Smooth muscle cell (in vitro differentiated cells): Measurements from ENCODE around the gene MFAP4. TPM values are rescaled to one million over a fixed set of nuclear protein-coding genes. Genes with fewer than 3 reads are reported as not detected.

Source experiments
- DNase-seq: peaks from one replicate; lab custom pipeline; 2025; ENCODE audit not compliant: unreplicated experiment; lab: John Stamatoyannopoulos, UW
- H2AFZ ChIP-seq: fragments of 200-600 bp; sonication (generic); 2 replicates; pipeline ENCODE4 v1.6.0; 2016; ENCODE audit warnings: antibody characterized with exemption, low read depth, mild to moderate bottlenecking
- H3F3A ChIP-seq: fragments of 200-600 bp; sonication (generic); 2 replicates; pipeline ENCODE4 v1.6.0; 2017; ENCODE audit warnings: antibody characterized with exemption, low read depth
- H3K27ac ChIP-seq: fragments of 200-600 bp; sonication (generic); 2 replicates; pipeline ENCODE4 v1.5.1; 2016; ENCODE audit warnings: low read depth, mild to moderate bottlenecking
- H3K27me3 ChIP-seq: fragments of 200-600 bp; sonication (generic); 2 replicates; pipeline ENCODE4 v1.6.1; 2016; ENCODE audit warnings: low read depth, mild to moderate bottlenecking
- H3K36me3 ChIP-seq: fragments of 200-600 bp; sonication (generic); 2 replicates; pipeline ENCODE4 v1.5.1; 2016; ENCODE audit warnings: low read depth
- H3K4me1 ChIP-seq: fragments of 200-600 bp; sonication (generic); 2 replicates; pipeline ENCODE4 v1.5.1; 2016; ENCODE audit warnings: low read depth
- H3K4me2 ChIP-seq: fragments of 200-600 bp; sonication (generic); 2 replicates; pipeline ENCODE4 v1.6.0; 2016; ENCODE audit warnings: mild to moderate bottlenecking
- H3K4me3 ChIP-seq: fragments of 200-600 bp; sonication (generic); 2 replicates; pipeline ENCODE4 v1.5.1; 2016; ENCODE audit warnings: mild to moderate bottlenecking
- H3K79me2 ChIP-seq: fragments of 200-600 bp; sonication (generic); 2 replicates; pipeline ENCODE4 v1.6.0; 2016; ENCODE audit warnings: low read depth, mild to moderate bottlenecking
- H3K9ac ChIP-seq: fragments of 200-600 bp; sonication (generic); 2 replicates; pipeline ENCODE4 v1.6.0; 2016; ENCODE audit warnings: low read depth
- H3K9me3 ChIP-seq: fragments of 200-600 bp; sonication (generic); replicated peaks from 2 replicates; pipeline ENCODE4 v1.5.1; 2016; ENCODE audit warnings: low read depth
- H4K20me1 ChIP-seq: fragments of 200-600 bp; sonication (generic); 2 replicates; pipeline ENCODE4 v1.6.0; 2016; ENCODE audit warnings: low read depth
- CTCF ChIP-seq: fragments of 200-600 bp; sonication (generic); IDR thresholded peaks from 2 replicates; pipeline ENCODE4 v1.5.1; 2017; ENCODE audit warnings: borderline replicate concordance, mild to moderate bottlenecking, antibody characterized with exemption; ENCODE audit not compliant: insufficient read depth, poor library complexity, severe bottlenecking
- WGBS: methylation state at CpG from one replicate; pipeline ENCODE4 v1.1.7; 2016; ENCODE audit warnings: low lambda C conversion rate; 5-methylcytosine and 5-hydroxymethylcytosine counted together
- polyA plus RNA-seq: library from polyadenylated mRNA; unstranded; fragments of >200 nt; fragmentation: Nextera tagmentation; extraction: Ambion mirVana; gene quantifications from 2 replicates; pipeline ENCODE4 v1.2.1, GENCODE V29; 2016
- total RNA-seq: library from RNA; depleted of rRNA; stranded (reverse); fragments of >200 nt; gene quantifications from 2 replicates; pipeline ENCODE4 v1.2.3, GENCODE V29; 2014

MFAP4 gene
- 580 and 618 TPM in 2 replicates for total RNA-seq
- polyA plus RNA-seq, result 960 and 1,738 TPM in 2 replicates

- no peaks in the 10 kb centered on the region for H3K79me2 ChIP-seq
- H3F3A ChIP-seq, result peaks cover 42% of the 10 kb centered on the region
- no peaks in the 10 kb centered on the region for H3K27me3 ChIP-seq
- peaks cover 32% of the 10 kb centered on the region for H3K4me1 ChIP-seq
- peak within 1 kb of the TSS; percentile 45 for H3K4me3 ChIP-seq
- peak within 1 kb of the TSS; percentile 84 for H3K4me2 ChIP-seq
- peak within 1 kb of the TSS; percentile 56 for H3K9ac ChIP-seq
- no peaks in the 10 kb centered on the region for H3K9me3 ChIP-seq
- no peaks in the 10 kb centered on the region for H3K36me3 ChIP-seq
- no peak for TF ChIP-seq CTCF
- peak within 1 kb of the TSS; percentile 91 for H3K27ac ChIP-seq
- H2AFZ ChIP-seq, result no peak within 1 kb of the TSS
- peak; percentile 71 for DNase-seq
- WGBS, result 6% methylated on average over 11 of the region's 22 CpGs
- peaks cover 27% of the 10 kb centered on the region for H4K20me1 ChIP-seq
These were observed at the start of gene MFAP4 for GRCh38 chr17:19386974-19387920. Gene MFAP4, minus strand, starts transcription at chr17:19387190. Its CDS starts 35 bp downstream, at chr17:19387155.

GRCh38 chr17:19433727-19434340 is 46.8 kb upstream of the MFAP4 start:
- H4K20me1 ChIP-seq, result no peaks in the 10 kb centered on the region
- no peak overlapping the region for H3K9ac ChIP-seq
- no peak overlapping the region for H3K4me3 ChIP-seq
- 81% methylated on average over 2 of the region's 2 CpGs for WGBS
- no peaks in the 10 kb centered on the region for H3K36me3 ChIP-seq
- TF ChIP-seq CTCF, result no peak
- H3F3A ChIP-seq, result no peaks in the 10 kb centered on the region
- H3K9me3 ChIP-seq, result no peaks in the 10 kb centered on the region
- no peak overlapping the region for H3K27ac ChIP-seq
- no peak overlapping the region for H3K4me2 ChIP-seq
- H3K4me1 ChIP-seq, result peaks cover 39% of the 10 kb centered on the region
- no peak overlapping the region for H2AFZ ChIP-seq
- DNase-seq, result no peak
- H3K79me2 ChIP-seq, result no peaks in the 10 kb centered on the region
- H3K27me3 ChIP-seq, result no peaks in the 10 kb centered on the region

- Histone ChIP-seq H3K9me3 (no peaks in the 10 kb centered on the region), H4K20me1 (no peaks in the 10 kb centered on the region), H2AFZ (no peak overlapping the region), H3K36me3 (no peaks in the 10 kb centered on the region), H3K4me3 (no peak overlapping the region), H3F3A (no peaks in the 10 kb centered on the region), H3K27ac (no peak overlapping the region), H3K27me3 (no peaks in the 10 kb centered on the region), H3K79me2 (no peaks in the 10 kb centered on the region), H3K9ac (no peak overlapping the region), H3K4me1 (peaks cover 39% of the 10 kb centered on the region), H3K4me2 (no peak overlapping the region)
- DNase-seq, result no peak
- TF ChIP-seq CTCF, result no peak
- WGBS, result 63% methylated on average over 5 of the region's 5 CpGs
These were observed 46.3 kb upstream of the MFAP4 start for GRCh38 chr17:19433255-19433654.
